ENCODE measurements around the gene C16orf95. TPM values are rescaled to one million over a fixed set of nuclear protein-coding genes. Genes with fewer than 3 reads are reported as not detected.

The C16orf95 gene
- total RNA-seq, 2 experiments from 2014 or later = 11.5 to 13.6 TPM

DNA sequence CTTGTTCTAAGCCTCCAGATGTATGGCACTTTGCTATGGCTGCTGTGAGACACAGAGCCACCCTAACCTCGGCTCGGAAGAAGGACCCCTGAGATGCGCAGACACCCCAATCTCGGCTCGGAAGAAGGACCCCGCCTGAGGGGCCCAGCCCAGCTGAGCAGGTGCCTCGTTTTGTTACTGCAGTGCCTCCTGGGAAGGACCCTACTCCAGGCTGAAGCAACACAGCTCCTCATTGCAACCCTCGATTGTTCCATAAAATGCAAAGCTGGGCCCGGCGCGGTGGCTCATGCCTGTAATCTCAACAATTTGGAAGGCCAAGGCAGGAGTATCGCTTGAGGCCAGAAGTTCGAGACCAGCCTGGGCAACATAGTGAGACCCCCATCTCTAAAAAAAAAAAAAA lies 61.3 kb downstream of the C16orf95 start:
- ChIA-PET CTCF (interaction anchor here (0.8 kb wide), 1 partner anchor 42 kb away, joined by 3 read pairs; no protein-coding TSS in a partner anchor), POLR2A (no interaction called here)
- no peak overlapping the region for H3K27ac Mint-ChIP-seq
- peaks cover 8% of the 10 kb centered on the region for H3K9me3 Mint-ChIP-seq
- ATAC-seq = no peak
- no peak for TF ChIP-seq CTCF (IDR thresholded peaks at IDR 0.05)
- no peak overlapping the region for H3K4me3 Mint-ChIP-seq
- H3K27me3 Mint-ChIP-seq = no peaks in the 10 kb centered on the region
- intact Hi-C loops (cut with micrococcal nuclease) = no loop called here
- peaks cover 5% of the 10 kb centered on the region for H3K4me1 Mint-ChIP-seq (ENCODE audit: low read depth)
- H3K36me3 Mint-ChIP-seq (ENCODE audit: low read depth) = no peaks in the 10 kb centered on the region
- DNase-seq = no peak

DNA sequence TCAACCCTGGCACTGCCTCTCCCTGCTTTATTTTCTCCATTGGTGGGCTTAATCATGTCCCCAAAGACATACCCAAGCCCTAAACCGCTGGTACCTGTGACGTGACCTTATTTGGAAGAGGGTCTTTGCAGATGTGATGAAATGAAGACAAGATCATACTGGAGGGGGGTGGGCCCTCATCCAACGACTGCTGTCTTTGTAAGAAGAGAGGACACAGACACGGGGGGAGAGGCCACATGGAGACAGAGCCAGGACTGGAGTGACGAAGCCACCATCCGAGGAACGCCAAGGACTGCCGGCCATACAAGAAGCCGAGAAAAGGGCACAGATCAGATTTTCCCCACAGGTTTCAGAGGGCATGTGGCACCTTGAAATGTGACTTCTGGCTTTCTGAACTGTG lies 62.5 kb downstream of the C16orf95 start:
- intact Hi-C loops (cut with micrococcal nuclease) = no loop called here
- Mint-ChIP-seq H3K9me3 (no peaks in the 10 kb centered on the region), H3K4me1 (ENCODE audit: low read depth) (peaks cover 5% of the 10 kb centered on the region), H3K36me3 (ENCODE audit: low read depth) (no peaks in the 10 kb centered on the region), H3K27ac (no peak overlapping the region), H3K4me3 (no peak overlapping the region), H3K27me3 (no peaks in the 10 kb centered on the region)
- ChIA-PET POLR2A (no interaction called here), CTCF (no interaction called here)
- no peak for TF ChIP-seq CTCF (IDR thresholded peaks at IDR 0.05)
- ATAC-seq (no peak), DNase-seq (no peak)

GRCh38 chr16:87254296-87254695 lies 62.9 kb downstream of the C16orf95 start:
- no peak for TF ChIP-seq CTCF (IDR thresholded peaks at IDR 0.05)
- ChIA-PET POLR2A (no interaction called here), CTCF (no interaction called here)
- Mint-ChIP-seq H3K9me3 (no peaks in the 10 kb centered on the region), H3K27me3 (no peaks in the 10 kb centered on the region), H3K4me1 (ENCODE audit: low read depth) (peaks cover 5% of the 10 kb centered on the region), H3K27ac (no peak overlapping the region), H3K36me3 (ENCODE audit: low read depth) (no peaks in the 10 kb centered on the region), H3K4me3 (no peak overlapping the region)
- DNase-seq (no peak), ATAC-seq (no peak)
- intact Hi-C loops (cut with micrococcal nuclease) = no loop called here

- Mint-ChIP-seq H3K9me3 (no peaks in the 10 kb centered on the region), H3K4me1 (ENCODE audit: low read depth) (peaks cover 10% of the 10 kb centered on the region), H3K36me3 (ENCODE audit: low read depth) (no peaks in the 10 kb centered on the region), H3K27ac (no peak overlapping the region), H3K27me3 (no peaks in the 10 kb centered on the region), H3K4me3 (no peak overlapping the region)
- intact Hi-C loops (cut with micrococcal nuclease) = no loop called here
- ChIA-PET POLR2A (interaction anchor here (0.6 kb wide), 1 partner anchor 63 kb away, joined by 3 read pairs; no protein-coding TSS in a partner anchor), CTCF (no interaction called here)
- ATAC-seq (no peak), DNase-seq (no peak)
- TF ChIP-seq CTCF (IDR thresholded peaks at IDR 0.05) = no peak
Observed at GRCh38 chr16:87253536-87253935, 63.7 kb downstream of the C16orf95 start.

Other genes with a start within 250 kb of the C16orf95 start
- gene FBXO31, start 66.4 kb upstream of the C16orf95 start, total RNA-seq = 10 to 100 TPM; 32.0 to 32.7 TPM
- 10 to 100 TPM; 55.3 to 58.1 TPM for gene MAP1LC3B, start 74.9 kb upstream of the C16orf95 start, total RNA-seq
- 1 to 10 TPM; 4.6 to 5.9 TPM for gene ZCCHC14, start 175.6 kb upstream of the C16orf95 start, total RNA-seq